Chondrocyte (in vitro differentiated cells): ENCODE data around the gene CAV3. TPM values are rescaled to one million over a fixed set of nuclear protein-coding genes. Genes with fewer than 3 reads are reported as not detected.

ENCODE experiments used
- DNase-seq: peaks from one replicate; pipeline ENCODE4 v3.0.0; 2021; ENCODE audit warnings: mixed read lengths, low spot score
- H3K27ac Mint-ChIP-seq: one replicate; pipeline ENCODE4 v1.8.0; 2021; ENCODE audit warnings: mild to moderate bottlenecking, moderate library complexity, mixed read lengths; ENCODE audit not compliant: unreplicated experiment
- H3K27me3 Mint-ChIP-seq: 2 replicates; pipeline ENCODE4 v1.8.0; 2021; ENCODE audit warnings: low read depth, mixed read lengths
- H3K36me3 Mint-ChIP-seq: 2 replicates; pipeline ENCODE4 v1.8.0; 2021; ENCODE audit warnings: low read depth, mixed read lengths
- H3K4me1 Mint-ChIP-seq: 2 replicates; pipeline ENCODE4 v1.8.0; 2021; ENCODE audit warnings: low read depth, mild to moderate bottlenecking, mixed read lengths
- H3K4me3 Mint-ChIP-seq: one replicate; pipeline ENCODE4 v1.8.0; 2021; ENCODE audit warnings: mild to moderate bottlenecking, moderate library complexity, mixed read lengths; ENCODE audit not compliant: unreplicated experiment
- H3K9me3 Mint-ChIP-seq: 2 replicates; pipeline ENCODE4 v1.8.0; 2021; ENCODE audit warnings: low read depth, mixed read lengths
- CTCF ChIP-seq: fragments of 200-600 bp; sonication (generic); IDR thresholded peaks from 2 replicates; pipeline ENCODE4 v1.5.0; 2021; ENCODE audit warnings: antibody characterized with exemption, mild to moderate bottlenecking, moderate library complexity
- total RNA-seq: library from RNA; stranded (reverse); gene quantifications from 3 replicates; pipeline ENCODE4 v1.2.1, GENCODE V29; 2021

The CAV3 gene
- total RNA-seq, 1 donor from 2014 or later: not detected

GRCh38 chr3:8768364-8769087, 34.9 kb downstream of the CAV3 start:
- Mint-ChIP-seq H3K9me3 (no peaks in the 10 kb centered on the region), H3K36me3 (peaks cover 2% of the 10 kb centered on the region), H3K27me3 (no peaks in the 10 kb centered on the region), H3K4me3 (peak overlapping the region; percentile 88), H3K27ac (peak overlapping the region; percentile 74), H3K4me1 (peaks cover 46% of the 10 kb centered on the region)
- TF ChIP-seq CTCF: no peak
- DNase-seq: no peak

- peak within 1 kb of the TSS; percentile 88 for H3K4me3 Mint-ChIP-seq
- peak; percentile 99 for TF ChIP-seq CTCF
- peaks cover 2% of the 10 kb centered on the region for H3K36me3 Mint-ChIP-seq
- H3K4me1 Mint-ChIP-seq: peaks cover 49% of the 10 kb centered on the region
- H3K27me3 Mint-ChIP-seq: no peaks in the 10 kb centered on the region
- peak within 1 kb of the TSS; percentile 74 for H3K27ac Mint-ChIP-seq
- no peak for DNase-seq
- H3K9me3 Mint-ChIP-seq: no peaks in the 10 kb centered on the region
These were observed 35.7 kb downstream of the CAV3 start, which contains the start of gene OXTR for GRCh38 chr3:8769088-8769822. OXTR (minus strand) TSS chr3:8769613; CDS start chr3:8768187, 1,426 bp downstream.

- no peaks in the 10 kb centered on the region for H3K9me3 Mint-ChIP-seq
- no peaks in the 10 kb centered on the region for H3K36me3 Mint-ChIP-seq
- no peak overlapping the region for H3K27ac Mint-ChIP-seq
- H3K4me3 Mint-ChIP-seq: no peak overlapping the region
- H3K4me1 Mint-ChIP-seq: peaks cover 33% of the 10 kb centered on the region
- no peak for TF ChIP-seq CTCF
- no peak for DNase-seq
- H3K27me3 Mint-ChIP-seq: no peaks in the 10 kb centered on the region
These were observed 40.4 kb downstream of the CAV3 start for GRCh38 chr3:8773941-8774542.

- Mint-ChIP-seq H3K9me3 (no peaks in the 10 kb centered on the region), H3K4me1 (peaks cover 21% of the 10 kb centered on the region), H3K4me3 (no peak overlapping the region), H3K27me3 (no peaks in the 10 kb centered on the region), H3K36me3 (no peaks in the 10 kb centered on the region), H3K27ac (no peak overlapping the region)
- DNase-seq: no peak
- TF ChIP-seq CTCF: no peak
These were observed 41.6 kb downstream of the CAV3 start for GRCh38 chr3:8775181-8775580.

GRCh38 chr3:8775602-8776001, 42.0 kb downstream of the CAV3 start:
- no peaks in the 10 kb centered on the region for H3K9me3 Mint-ChIP-seq
- no peaks in the 10 kb centered on the region for H3K36me3 Mint-ChIP-seq
- no peak for TF ChIP-seq CTCF
- no peak overlapping the region for H3K27ac Mint-ChIP-seq
- H3K4me3 Mint-ChIP-seq: no peak overlapping the region
- no peaks in the 10 kb centered on the region for H3K27me3 Mint-ChIP-seq
- peaks cover 20% of the 10 kb centered on the region for H3K4me1 Mint-ChIP-seq
- no peak for DNase-seq
